Measurements from ENCODE around the gene CYBRD1.

DNA sequence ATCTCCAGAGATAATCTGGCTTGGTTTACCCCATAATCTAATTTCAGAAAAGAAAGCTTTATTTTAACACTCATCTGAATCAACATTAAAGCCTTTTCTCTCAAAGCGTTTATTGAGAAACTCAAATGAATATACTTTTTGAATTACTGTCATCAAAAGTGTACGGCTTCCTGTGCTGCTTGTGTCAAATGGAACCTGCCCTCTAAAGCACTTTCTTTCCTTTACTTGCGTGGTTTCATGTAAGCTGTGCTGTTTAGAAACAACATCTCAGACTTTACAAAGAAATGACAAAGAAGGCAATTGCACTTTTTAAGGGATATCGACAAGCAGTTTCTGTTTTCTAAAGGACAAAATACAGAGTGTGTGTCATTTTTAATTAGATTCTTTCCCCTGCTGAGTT lies 35.1 kb downstream of the CYBRD1 start:
- TF ChIP-seq SUZ12 (IDR thresholded peaks at IDR 0.05), result no peak
- TF ChIP-seq CTBP1 (IDR thresholded peaks at IDR 0.05; ENCODE audit: borderline replicate concordance), result no peak
- TF ChIP-seq LEF1 (IDR thresholded peaks at IDR 0.05; ENCODE audit: borderline replicate concordance), result no peak
- TF ChIP-seq FOXM1 (IDR thresholded peaks at IDR 0.05; ENCODE audit: borderline replicate concordance), result no peak

Data from HEK293T (cell line).